Kidney epithelial cell (primary cell): ENCODE results near the gene CCBE1. TPM values are rescaled to one million over a fixed set of nuclear protein-coding genes. Genes with fewer than 3 reads are reported as not detected.

Source experiments
- DNase-seq: peaks from one replicate; pipeline ENCODE4 v3.0.0-alpha.2; 2010; ENCODE audit warnings: low read depth
- H3K27me3 ChIP-seq: 2 replicates; pipeline ENCODE4 v1.6.0; 2011; ENCODE audit warnings: low read length; ENCODE audit not compliant: control insufficient read depth, insufficient read depth
- H3K36me3 ChIP-seq: 2 replicates; pipeline ENCODE4 v1.5.1; 2011; ENCODE audit warnings: low read length; ENCODE audit not compliant: control insufficient read depth, insufficient read depth
- H3K4me3 ChIP-seq: 2 replicates; pipeline ENCODE4 v1.5.1; 2011; ENCODE audit warnings: low read depth, mild to moderate bottlenecking, control low read depth, low read length
- CTCF ChIP-seq: IDR thresholded peaks from 2 replicates; pipeline ENCODE4 v1.5.1; 2011; ENCODE audit warnings: mild to moderate bottlenecking, moderate library complexity, low read length, control low read depth, inconsistent platforms; ENCODE audit not compliant: insufficient read depth, poor library complexity, severe bottlenecking
- total RNA-seq: library from RNA; depleted of rRNA; stranded (reverse); fragments of >200 nt; gene quantifications from 2 replicates; pipeline ENCODE4 v1.2.3, GENCODE V29; 2015

Gene CCBE1
- total RNA-seq, 1 donor from 2014 or later: 1.2 TPM

- no peaks in the 10 kb centered on the region for H3K27me3 ChIP-seq
- TF ChIP-seq CTCF: no peak
Measured at GRCh38 chr18:59387687-59388565, 309.3 kb downstream of the CCBE1 start.

DNA sequence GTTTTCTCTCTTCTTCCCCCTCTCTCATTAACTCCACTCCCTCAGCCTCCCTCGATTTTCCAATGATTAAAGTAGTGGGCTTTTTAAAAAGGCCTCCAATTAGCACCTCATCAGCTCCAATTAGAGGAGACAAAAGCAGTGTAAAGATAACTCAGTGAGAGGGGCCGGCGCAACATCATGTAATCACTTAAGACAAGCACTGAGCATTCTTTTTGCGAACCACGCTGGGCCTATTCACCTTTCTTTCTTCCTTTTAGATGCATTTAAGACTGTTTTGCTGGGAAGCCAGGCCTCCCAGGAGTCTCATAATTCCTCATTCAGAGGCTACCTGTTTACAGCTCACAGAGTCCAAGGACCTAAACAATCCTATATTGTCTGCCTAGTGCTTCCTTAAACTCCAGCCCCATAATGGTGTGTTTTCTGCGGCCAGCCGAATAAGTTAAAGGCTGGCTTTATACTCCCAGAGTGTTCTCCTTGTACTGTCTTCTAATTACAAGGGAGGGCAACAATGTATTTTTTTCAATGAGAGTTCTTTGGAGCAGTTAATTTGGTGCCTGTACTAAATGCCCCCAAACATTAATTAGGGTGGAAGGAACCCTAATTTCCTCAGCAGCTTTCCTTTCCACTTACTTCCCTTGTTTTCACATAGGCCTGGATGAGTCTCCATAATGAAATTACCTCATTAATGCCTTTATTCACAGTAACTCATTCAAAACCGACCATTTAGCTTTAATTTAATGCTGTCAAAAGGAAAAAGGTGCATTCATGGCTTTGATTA lies 310.1 kb downstream of the CCBE1 start:
- TF ChIP-seq CTCF: no peak

More at GRCh38 chr18:59387687-59388565, 309.3 kb downstream of the CCBE1 start:
- H3K36me3 ChIP-seq: no peaks in the 10 kb centered on the region
- no peak for DNase-seq
- no peak overlapping the region for H3K4me3 ChIP-seq

DNA sequence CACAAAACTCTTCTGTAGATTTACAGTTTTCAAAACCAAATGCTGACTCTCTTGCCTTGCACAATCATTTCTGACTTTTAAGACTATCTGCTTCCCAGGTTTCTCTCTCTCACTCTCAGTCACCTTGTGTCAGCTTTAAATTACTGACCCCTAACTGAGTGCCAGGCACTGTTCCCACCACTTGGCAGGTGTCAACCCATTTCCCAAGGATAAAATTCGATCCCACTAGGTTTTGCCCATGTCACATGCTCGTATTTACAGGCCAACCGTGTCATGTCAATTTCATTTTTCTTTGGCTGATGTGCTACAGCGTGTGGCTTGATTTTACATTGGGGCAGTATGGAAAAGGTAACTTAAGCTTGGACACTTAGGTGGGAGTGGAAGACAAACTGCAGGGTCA lies 312.0 kb downstream of the CCBE1 start:
- TF ChIP-seq CTCF: no peak
- Histone ChIP-seq H3K4me3 (no peak overlapping the region), H3K36me3 (no peaks in the 10 kb centered on the region), H3K27me3 (no peaks in the 10 kb centered on the region)
- no peak for DNase-seq

More for the DNA sequence above, 310.1 kb downstream of the CCBE1 start:
- H3K36me3 ChIP-seq: no peaks in the 10 kb centered on the region
- H3K27me3 ChIP-seq: no peaks in the 10 kb centered on the region
- no peak for DNase-seq
- H3K4me3 ChIP-seq: no peak overlapping the region

DNA sequence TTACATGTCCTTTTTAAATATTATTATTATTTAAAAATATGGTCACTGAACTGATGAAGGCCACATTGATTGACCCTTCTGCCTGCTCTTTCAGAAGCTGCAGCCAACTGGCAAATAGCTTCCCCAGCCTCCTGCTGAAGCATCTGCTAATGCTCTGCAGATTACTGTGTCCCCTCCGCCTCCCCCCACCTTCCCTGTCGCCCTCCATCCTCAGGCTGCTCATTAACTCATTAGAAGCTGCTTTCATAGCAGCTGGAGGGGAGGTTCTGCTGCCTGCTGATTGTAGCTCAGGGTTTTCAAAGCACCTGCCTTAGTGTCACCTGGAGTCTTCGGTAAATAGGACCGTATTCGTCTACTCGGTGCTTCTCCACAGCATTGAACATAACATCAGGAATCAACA lies 313.4 kb downstream of the CCBE1 start:
- no peak for TF ChIP-seq CTCF
- Histone ChIP-seq H3K27me3 (no peaks in the 10 kb centered on the region), H3K36me3 (no peaks in the 10 kb centered on the region), H3K4me3 (no peak overlapping the region)
- DNase-seq: no peak

DNA sequence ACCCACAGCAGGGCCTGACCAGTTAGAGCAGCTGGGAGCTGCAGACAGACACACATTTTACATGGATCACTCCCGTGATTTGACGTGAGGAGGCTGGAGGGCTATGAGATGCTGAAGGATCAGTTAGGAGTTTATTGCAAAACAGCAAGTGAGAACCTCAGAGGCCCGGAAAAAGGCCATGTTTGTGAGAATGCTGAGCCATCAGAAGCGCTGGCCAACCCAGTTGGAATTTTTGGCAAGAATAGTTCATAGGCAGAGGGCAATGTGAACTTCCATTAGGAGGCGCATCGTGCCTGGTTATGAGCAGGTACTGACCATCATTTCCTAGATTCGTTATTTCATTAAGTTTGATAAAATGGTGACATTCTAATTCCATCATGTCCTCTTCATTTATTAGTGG lies 314.8 kb downstream of the CCBE1 start:
- H3K36me3 ChIP-seq: no peaks in the 10 kb centered on the region

More for the DNA sequence above, 314.8 kb downstream of the CCBE1 start:
- H3K4me3 ChIP-seq: no peak overlapping the region
- TF ChIP-seq CTCF: no peak
- DNase-seq: no peak
- H3K27me3 ChIP-seq: no peaks in the 10 kb centered on the region
